Stimulated activated CD4-positive, alpha-beta T cell treated with anti-CD3 and anti-CD28 coated beads, Interleukin-4, amount 100 ng/mL, for 48 hours (primary cell): ENCODE results near the gene KBTBD4.

Experiments used
- DNase-seq, 2 donors: peaks; one replicate each; pipeline ENCODE4 v3.0.0-alpha.2; 2020; ENCODE audit warnings: low read depth in 2 of 2

The KBTBD4 gene

DNA sequence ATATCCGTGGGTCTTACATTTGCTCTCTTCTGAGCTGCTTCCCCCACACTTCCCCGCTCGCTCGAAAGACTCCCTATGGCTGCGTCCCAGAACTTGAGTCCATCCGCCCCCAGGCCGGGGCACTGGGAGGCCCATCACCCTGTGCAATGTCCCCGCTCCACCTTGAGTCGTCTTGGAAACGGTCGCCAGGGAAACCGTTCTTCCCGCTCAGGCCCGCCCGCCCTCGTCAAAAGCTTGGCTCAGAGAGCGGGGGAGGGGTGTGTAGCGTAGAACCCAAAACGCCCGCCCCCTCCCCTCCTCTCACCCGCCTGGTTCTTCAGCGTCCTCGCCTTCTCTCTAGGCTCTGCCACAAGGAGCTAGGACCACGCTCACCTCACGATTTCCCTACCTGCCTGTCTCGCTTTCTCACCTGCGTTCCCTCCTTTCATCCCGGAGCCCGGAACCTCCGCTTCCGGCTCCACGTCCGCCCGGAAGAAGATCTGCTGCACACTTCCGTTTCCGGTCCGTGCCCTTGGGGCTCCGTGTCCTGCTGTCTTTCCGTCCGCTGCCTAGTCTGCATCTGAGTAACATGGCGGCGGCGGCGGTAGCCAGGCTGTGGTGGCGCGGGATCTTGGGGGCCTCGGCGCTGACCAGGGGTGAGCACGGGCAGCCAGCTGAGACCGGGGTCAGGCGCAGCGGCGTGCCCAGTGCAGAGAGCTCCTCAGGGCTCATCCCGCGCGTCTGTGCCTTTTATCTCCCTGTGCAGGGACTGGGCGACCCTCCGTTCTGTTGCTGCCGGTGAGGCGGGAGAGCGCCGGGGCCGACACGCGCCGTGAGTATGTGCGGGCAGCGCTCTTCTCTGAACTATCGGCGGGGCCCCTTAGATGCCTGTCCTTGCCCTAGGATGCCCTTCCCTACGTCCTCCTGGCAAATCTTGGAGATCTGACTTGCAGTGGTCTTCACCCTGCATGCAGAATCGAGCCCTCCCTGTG lies at the start of gene KBTBD4, which contains the start of gene NDUFS3:
Gene KBTBD4, minus strand, starts transcription at position 447 of the 971 bp plus-strand sequence. Its CDS starts 19 bp downstream, at position 428.
Gene NDUFS3, plus strand, starts transcription at position 551 of the 971 bp plus-strand sequence. Its CDS starts 18 bp downstream, at position 569.
- DNase-seq = peak; percentile 82 to 84

DNA sequence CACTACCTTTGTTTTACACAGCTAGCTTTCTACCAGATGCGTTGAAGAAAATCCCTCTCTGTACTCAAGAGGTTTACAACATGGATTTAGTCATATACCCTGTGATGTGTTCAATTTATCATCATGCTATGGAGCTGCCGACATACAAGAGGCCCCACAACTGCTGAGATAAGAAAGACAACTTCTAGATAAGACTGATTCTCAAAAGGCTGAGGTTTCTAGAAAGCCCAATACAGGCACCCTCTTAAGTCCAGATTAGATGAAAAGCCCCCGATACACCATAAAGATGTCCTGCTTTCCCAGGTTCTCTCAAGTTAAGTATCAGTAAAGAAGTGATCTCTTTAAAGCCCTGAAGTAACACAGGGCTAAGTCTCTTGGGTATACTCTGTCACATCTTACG lies 49.3 kb upstream of the KBTBD4 start:
- DNase-seq = no peak

DNA sequence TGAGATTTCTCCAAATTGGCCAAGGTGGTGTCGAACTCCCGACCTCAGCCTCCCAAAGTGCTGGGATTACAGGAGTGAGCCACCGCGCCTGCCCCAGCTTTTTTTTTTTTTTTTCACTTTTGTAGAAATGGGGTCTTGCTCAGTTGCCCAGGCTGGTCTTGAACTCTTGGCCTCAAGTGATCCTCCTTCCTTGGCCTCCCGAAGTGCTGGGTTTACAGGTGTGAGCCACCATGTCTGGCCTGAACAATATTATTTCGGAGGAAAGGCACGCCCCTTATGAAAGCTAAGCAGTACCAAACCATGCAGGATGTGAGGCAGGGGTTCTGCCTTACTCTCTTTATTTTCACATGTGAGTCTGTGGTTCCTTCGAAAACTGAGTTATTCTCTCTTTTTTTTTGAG lies 47.5 kb upstream of the KBTBD4 start:
- no peak for DNase-seq

DNA sequence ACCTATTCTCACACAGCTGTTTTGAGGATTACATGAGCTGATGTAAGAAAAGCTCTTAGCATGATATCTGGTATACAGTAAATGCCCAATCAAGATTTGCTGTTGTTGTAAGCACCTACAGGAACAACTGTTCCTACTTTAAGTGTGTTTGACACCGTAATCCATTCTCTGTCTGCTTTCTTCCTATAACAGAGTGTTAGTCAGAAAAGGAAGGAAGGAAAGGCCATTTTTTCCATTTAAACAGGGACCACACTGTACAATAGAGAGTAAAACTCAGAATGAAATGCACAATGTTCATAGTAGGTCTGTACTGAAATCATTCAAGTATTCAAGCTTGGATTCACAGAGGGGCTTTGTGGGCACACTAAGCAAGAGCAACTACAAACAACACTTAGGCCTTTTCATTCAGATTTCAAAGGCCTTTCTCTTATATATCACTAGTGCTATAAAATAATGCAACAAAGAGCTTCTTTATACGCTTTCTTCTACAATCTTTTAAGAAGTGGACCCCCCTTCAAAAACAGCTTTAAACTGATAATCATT lies 42.1 kb upstream of the KBTBD4 start:
- DNase-seq = no peak

DNA sequence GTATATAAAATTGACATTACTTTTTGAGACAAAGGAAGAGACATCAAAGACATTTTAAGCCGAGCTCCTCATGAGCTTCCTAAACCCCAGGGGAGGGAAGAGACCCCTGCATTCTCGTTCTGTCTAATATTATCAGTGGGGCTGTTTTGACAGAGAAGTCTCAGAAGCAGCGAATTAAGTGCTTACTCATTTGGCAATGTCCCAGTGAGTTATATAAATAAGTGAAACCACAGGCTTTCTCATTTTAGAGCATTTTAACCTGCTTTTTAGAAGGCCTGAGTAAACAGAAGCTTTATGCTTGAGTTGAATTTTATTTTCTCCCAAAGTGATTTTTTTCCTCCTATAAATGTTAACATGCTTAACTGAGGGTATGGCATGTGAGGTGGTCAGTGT lies 38.6 kb upstream of the KBTBD4 start:
- no peak for DNase-seq

DNA sequence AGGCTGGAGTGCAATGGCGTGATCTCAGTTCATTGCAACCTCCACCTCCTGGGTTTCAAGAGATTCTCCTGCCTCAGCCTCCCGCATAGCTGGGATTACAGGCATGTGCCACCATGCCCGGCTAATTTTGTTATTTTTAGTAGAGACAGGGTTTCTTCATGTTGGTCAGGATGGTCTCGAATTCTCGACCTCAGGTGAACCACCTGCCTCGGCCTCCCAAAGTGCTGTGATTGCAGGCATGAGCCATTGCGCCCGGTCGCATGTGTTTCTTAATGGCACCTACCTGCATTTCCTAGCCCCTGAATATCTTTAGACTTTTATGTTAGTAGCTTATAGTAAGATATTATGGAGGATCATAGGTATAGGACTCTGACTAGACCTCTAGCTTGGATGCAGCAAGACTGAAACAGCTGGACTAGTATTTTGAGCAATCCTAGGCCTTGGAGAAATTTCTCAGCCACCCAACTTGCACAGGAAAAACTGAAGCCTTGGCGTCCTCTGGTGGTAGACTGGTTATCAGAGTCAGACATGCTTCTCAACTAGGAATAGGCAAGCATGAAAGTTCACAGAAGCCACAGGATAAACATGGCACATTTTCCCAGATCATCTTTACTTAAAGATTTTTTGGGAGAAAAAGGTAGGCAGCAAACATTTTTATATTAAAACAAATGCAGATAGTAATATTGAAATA lies 38.1 kb upstream of the KBTBD4 start:
- no peak for DNase-seq

DNA sequence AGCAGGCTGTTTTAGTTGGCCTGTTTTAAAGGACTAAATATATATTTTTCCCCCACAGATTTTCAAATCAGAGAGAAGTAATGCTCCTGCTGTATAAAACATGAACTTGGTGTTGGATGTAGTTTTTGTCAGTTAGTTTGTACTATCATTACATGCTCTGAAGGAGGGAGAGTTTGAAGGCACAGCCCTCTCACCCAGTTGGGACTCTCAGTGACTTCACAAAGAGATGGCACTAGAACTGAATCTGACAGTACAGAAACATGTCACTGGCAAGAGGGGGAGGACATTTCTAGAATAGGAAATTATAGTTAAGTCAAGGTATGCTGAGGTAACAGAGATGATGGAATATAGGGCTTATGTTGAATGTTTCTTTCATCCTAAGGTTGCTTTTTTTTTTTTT lies 36.5 kb upstream of the KBTBD4 start:
- no peak for DNase-seq

DNA sequence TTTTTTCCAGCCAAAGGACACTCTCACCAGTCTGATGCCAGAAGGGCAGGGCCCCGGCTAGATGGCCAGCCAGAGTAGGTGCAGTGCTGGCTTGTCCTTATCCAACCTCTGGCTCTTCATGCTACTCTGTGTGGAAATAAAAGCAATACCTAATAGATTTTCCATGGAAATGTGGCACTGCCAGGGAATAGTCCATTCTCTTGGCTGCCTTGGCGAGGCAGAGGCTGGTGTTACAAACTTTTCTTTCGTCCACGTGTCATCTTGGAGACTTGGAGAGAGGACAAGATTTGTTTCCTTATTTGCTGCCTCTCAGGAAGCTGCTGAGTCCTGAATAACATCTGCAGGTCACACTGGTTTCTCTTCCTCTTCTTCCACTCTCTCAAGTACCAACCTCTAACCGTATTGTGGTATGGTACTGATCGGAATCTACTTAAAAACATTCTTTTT lies 32.6 kb upstream of the KBTBD4 start:
- DNase-seq = no peak

DNA sequence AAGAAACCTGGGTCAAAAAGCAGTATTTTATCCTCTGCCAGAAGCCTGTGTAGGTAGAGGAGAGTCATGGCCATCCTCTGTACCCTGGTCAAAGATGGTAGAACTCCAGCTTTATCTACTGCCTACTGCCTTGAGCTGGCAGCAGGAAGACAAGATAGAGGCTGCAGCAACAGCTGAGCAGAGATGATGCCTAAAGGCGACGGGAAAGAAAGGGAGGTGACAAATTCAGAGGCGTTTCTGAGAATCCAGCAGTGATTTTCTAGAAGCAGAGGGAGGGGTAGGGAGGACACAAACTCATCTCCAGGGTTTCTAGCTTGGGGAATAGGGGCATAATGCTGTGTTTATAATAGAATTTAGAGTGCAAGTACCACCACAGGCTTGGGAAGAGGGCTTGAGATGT lies 30.9 kb upstream of the KBTBD4 start:
- no peak for DNase-seq

DNA sequence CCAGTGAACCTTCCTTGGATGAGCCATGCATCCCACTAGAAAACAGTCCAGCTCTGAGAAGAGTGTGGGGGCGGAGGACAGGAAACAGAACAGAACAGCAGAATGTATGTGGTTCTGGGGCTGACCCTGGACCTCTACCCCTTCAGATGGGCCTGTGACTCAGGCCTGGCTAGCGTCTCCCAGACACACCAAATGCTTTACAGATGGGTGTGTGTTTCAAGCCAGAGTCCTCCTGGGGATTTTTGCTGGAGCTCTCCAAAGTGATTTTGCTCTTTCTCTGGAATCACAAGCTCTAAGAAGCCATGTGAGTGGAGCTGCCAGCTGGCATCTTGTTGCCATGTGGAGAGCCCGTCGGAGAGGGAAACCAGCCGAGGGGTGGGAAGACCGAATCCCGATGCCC lies 28.6 kb upstream of the KBTBD4 start:
- no peak for DNase-seq

DNA sequence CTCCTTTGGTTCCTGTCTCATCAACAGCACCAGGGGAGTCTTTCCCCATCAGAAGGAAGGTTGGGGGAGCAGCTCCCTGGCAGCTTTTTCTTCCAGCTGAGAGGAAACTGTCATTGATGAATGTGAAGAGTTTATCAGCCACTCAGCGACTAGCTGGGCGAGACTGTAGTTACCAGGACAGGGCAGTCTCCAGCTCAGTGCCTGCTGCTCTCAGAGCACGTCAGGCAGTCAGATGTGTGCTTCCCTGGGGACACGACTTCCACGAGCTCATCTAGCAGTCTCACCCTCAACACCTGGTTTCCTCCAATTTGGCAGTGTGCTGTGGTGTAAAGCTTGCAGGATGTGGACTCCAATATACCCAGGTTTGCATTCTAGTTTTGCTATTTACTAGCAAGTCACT lies 28.0 kb upstream of the KBTBD4 start:
- no peak for DNase-seq

DNA sequence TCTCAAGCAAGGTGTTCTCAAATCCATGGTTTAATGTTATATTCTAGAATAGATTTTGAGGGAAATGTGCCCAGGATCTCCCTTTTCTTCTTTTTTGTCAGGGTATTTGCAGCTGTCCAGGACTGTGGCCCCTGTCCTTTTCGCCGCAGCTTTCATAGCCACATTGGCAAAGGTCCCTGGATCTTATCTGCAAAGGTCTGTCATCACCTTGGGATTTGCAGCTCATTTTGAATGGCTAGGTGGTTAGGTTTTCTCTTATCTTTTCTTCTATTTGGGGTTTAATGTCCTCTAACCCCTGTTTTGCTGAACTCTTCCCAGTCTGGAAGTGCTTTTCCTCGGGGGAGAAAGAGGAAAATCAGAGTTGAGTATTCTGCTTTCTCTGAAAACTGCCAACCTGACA lies 27.2 kb upstream of the KBTBD4 start:
- DNase-seq = no peak

DNA sequence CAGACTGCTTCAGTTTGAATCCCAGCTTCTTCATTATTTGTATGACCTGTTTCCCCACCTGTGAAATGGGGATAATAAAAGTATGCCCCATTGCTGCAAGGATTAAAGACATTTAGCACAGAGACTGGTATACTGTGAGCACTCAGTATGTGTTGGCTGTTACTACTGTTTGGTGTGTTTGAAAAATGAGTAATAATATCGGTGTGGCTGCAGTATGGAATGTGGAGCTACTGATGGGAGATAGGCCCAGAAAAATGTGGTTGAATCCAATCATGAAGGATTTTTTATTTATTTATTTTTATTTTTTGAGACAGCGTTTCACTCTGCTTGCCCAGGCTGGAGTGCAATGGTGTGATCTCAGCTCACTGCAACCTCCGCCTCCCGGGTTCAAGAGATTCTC lies 24.5 kb upstream of the KBTBD4 start:
- no peak for DNase-seq

DNA sequence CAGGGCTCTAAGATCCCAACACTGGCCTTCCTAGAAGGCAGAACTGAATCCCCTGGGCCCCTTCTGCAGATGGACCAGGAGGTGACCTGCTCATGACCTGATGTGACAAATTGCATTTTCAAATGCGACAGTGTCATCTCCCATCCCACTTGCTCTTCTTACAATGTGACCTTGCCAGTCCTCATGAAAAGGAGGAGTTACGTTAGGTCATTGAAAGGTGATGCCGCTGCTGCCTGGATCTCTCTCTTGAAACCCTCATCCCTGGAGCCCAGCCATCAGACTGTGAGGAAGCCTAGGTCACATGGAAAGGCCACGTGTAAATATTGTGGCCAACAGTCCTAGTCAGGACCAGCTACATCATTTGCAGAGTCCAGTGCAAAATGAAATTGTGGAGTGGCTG lies 21.1 kb upstream of the KBTBD4 start:
- DNase-seq = no peak

DNA sequence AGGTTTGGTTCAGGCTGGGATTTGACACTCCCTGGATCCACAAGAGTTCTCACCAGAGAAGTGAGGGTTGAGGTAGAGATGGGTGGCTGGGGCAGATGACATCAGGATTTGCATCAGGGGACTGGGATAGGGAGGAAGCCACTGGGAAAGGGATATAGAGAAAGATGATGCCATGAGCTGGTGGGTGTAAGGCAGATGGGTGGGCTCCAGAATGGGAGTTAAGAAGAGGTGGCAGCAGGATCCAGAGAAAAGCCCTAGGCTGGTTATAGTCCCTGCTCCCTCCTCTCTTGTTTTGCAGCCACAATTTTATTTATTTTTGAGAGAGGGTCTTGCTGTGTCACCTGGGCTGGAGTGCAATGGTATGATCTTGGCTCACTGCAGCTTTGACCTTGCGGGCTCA lies 17.2 kb upstream of the KBTBD4 start:
- DNase-seq = no peak

DNA sequence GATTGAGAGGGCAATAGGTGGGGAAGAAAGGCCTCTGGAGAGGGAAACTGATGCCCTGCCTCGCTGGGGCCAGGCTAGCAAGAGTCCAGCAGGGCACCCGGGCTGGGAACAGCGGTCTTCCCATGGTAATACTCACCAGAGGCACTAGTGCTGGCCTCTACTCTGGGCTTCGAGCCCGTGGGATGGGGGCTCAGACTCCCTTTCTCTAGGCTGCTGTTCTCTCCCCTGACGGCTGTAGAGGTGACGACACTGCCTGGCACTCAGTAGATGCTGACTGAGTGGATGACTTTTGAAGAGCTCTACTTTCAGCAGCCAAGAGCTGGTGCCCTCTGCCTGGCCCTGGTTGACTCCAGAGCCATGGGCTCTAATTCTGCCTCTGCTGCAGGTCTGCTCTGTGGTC lies 16.3 kb upstream of the KBTBD4 start:
- no peak for DNase-seq

DNA sequence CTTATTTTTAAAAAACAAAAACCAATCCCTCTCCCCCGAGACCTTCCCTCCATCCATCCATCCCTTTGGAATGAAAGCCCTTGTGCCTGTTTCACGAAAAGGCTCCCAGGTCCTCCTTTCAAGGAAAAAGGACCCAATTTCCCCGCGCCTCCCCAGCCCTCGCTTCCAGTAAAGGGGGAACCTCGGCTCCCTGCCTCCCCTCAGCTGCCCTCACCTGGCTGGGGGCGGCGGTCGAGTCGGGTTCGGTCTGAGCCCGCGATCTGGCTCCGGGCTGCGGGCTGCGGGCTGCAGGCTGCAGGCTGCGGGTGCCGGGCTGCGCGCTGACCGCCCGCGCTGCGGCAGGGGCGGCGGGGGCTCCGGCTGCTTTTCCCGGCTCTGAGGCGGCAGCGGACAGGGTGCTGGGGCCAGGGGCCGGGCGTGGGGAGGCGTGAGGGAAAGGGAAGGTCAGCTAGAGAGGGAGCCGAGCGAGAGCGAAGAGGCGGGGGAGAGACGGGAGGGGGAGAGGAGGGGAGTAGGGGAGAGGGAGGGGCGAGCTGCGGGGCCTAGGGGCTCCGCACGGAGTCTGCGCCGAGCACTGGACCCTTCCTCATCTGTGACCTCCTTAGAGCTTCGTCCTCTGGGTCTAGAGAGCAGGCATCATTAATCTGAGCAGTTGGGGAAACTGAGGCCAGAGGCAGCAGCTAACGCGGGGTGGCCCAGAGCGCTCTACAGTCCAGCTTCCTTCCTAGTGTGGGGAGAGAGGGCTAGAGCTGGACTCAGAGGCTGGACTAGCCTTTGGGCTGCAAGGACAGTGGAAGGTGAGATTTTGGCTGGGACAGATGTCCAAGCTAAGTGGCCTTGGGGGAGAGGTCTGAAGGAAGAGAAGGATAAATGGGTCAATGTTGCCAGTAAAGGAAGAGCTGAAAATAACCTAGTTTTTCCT lies 15.4 kb upstream of the KBTBD4 start, which contains the start of gene C1QTNF4:
Gene C1QTNF4, minus strand, starts transcription at position 478 of the 922 bp plus-strand sequence. CDS start 3,601 bp downstream, outside the sequence.
- DNase-seq = no peak

DNA sequence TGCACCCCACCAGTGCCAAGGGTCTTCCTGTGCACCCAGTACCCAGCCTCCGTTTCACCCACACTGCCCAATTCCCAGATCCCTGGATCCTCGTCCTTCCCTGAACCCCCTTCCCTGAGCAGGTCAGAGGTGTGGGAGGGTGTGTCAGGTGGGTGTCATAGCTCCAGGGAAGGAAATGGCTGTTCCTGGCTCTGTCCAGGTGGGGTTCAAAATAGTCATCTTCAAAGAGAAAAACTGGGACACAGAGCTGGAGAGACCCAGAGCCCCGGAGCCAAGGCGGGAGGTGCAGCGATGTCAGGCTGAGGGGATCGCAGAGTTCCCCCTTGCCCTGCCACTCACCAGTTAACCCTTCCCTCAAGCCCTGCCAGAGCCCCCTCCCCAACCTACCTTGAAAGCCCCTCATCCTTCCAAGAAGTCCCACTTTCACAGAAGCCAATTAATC lies 14.7 kb upstream of the KBTBD4 start:
- DNase-seq = no peak

DNA sequence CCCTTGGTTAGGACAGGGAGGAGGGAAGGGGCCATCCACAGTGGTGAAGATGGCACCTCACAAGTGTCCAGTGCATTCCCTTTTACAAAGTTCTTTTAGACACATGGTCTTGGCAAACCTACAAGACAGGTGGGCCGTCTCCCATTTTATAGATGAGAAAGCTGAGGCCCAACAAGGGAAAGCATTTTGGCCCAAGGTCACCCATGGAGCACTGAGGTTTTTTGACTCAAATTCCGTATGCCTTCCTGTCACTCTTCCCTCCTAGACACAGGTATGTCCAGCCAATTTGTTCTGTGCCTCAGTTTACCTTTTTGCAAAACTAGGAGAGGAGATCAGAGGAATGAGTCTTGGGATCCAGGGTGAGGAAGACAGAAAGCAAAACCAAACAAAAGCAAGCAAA lies 14.2 kb upstream of the KBTBD4 start:
- no peak for DNase-seq

DNA sequence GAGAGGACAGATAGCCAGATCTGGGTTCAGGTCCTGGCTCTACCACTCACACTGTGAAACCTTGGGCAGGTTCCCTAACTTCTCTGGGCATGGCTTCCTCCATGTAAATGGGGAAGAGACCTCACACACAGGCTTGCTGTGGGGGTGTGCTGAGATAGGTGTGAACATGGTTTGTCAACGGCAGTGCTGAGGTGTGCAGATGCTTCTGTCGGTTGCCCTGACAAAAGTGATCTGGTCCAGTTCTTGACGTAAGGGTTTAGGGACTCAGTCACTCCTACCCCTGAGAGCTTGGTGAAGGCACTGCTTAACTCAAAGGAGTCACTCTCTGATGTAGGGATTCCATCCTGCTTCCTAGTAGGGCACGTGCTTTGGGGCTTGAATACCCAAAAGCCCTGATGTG lies 13.5 kb upstream of the KBTBD4 start:
- no peak for DNase-seq

DNA sequence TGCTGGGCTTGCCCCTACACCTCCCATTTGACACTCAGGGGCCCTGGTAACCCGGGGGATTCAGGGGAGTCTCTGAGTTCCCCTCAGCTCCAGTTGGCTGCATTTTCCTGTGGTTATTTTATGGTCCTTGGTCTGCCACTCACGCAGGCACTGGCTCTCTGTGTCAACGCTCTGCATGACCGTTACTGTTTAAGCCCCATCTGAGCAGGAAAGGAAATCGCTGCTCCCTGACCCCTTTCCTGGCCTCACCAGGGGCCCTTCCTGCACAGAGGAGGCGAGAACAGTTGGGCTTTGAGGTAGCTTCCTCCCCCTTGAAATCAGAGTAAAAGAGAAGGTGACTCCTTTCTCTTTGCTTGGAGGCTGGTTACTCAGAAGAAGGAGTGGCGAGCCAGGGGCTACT lies 13.0 kb upstream of the KBTBD4 start:
- DNase-seq = no peak
